ENCODE measurements around the gene ZFPL1. TPM values are rescaled to one million over a fixed set of nuclear protein-coding genes. Genes with fewer than 3 reads are reported as not detected.

The ZFPL1 gene
- total RNA-seq, 1 donor from 2014 or later: 14.7 TPM

GRCh38 chr11:65095974-65096806 is 12.2 kb downstream of the ZFPL1 start, which contains the start of gene VPS51:
VPS51 (plus strand) TSS chr11:65096214; CDS start chr11:65096251, 37 bp downstream.
- DNase-seq: peak; percentile 75

DNA sequence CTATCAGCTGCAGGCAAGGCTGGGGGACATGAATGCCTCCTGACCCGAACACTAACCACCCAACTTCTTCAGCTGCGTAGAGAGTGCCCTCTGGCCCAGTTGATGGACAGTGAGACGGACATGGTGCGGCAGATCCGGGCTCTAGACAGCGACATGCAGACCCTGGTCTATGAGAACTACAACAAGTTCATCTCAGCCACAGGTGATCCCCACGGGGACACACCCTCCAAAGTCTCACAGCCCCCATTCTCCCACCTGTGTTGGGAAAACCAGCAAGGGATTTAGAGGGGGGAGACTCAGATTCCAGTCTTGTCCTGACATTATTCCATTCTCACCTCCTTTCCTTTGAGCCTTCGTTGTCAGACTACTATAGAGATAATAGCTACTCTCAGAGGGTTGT is 12.9 kb downstream of the ZFPL1 start:
- DNase-seq: no peak

- DNase-seq: no peak
These were observed 16.8 kb downstream of the ZFPL1 start for GRCh38 chr11:65100674-65101350.

- no peak for DNase-seq
These were observed 18.4 kb downstream of the ZFPL1 start for GRCh38 chr11:65102142-65103095.

- DNase-seq: no peak
These were observed 19.5 kb downstream of the ZFPL1 start for GRCh38 chr11:65103476-65103875.

- DNase-seq: no peak
These were observed 20.6 kb downstream of the ZFPL1 start for GRCh38 chr11:65104628-65105027.

DNA sequence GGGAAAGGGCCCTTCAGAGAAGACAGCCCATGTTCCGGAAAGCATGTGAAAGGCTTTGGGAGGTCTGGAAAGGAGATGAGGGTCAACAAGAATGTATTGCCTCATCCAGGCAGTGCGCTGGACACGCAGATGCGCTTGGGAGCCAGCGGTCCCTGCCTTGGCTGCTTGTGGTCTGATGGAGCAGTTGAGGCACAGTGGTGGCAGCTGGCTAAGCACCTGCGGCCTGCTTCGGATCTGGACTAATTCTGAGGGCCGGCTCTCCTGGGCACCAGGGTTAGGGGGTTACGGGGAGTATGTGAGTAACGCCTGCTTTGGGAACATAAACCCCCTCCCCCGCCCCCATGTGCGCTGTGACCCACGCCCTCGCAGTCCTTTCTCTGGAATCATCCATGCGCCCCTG is 23.1 kb downstream of the ZFPL1 start:
- DNase-seq: no peak

DNA sequence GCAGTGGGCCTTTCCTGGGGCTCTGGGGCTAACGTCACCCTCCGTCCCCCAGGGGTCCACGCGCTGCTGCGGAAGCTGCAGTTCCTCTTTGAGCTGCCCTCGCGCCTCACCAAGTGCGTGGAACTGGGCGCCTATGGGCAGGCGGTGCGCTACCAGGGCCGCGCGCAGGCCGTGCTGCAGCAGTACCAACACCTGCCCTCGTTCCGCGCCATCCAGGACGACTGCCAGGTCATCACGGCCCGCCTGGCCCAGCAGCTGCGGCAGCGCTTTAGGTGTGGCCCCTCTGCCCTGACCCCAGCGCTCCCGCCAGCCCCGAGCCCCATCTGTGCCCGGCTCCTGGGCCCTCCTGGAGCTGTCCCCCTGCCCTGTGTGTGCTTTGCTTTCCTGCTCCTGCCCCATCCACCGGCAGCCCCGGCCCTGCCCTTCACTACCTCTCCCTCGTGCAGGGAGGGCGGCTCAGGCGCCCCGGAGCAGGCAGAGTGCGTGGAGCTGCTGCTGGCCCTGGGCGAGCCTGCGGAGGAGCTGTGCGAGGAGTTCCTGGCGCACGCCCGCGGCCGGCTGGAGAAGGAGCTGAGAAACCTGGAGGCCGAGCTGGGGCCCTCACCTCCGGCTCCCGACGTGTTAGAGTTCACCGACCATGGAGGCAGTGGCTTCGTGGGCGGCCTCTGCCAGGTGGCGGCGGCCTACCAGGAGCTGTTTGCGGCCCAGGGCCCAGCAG is 23.9 kb downstream of the ZFPL1 start:
- DNase-seq: no peak

DNA sequence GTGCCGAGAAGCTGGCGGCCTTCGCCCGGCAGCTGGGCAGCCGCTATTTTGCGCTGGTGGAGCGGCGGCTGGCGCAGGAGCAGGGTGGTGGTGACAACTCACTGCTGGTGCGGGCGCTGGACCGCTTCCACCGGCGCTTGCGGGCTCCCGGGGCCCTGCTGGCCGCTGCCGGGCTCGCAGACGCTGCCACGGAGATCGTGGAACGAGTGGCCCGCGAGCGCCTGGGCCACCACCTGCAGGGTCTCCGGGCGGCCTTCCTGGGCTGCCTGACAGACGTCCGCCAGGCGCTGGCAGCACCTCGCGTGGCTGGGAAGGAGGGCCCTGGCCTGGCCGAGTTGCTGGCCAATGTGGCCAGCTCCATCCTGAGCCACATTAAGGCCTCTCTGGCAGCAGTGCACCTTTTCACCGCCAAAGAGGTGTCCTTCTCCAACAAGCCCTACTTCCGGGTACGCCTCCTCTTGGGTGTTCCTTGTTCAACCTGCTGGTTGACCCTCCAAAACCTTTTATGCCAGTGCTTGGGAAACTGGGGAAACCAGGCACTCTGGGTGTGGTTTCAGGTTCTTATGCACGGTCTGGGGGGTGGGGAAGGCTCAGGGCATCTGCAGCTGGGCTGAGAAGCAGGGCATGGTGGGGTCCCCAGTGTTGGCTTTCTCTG is 24.6 kb downstream of the ZFPL1 start:
- no peak for DNase-seq

GRCh38 chr11:65109231-65110198 is 25.5 kb downstream of the ZFPL1 start:
- DNase-seq: no peak

DNA sequence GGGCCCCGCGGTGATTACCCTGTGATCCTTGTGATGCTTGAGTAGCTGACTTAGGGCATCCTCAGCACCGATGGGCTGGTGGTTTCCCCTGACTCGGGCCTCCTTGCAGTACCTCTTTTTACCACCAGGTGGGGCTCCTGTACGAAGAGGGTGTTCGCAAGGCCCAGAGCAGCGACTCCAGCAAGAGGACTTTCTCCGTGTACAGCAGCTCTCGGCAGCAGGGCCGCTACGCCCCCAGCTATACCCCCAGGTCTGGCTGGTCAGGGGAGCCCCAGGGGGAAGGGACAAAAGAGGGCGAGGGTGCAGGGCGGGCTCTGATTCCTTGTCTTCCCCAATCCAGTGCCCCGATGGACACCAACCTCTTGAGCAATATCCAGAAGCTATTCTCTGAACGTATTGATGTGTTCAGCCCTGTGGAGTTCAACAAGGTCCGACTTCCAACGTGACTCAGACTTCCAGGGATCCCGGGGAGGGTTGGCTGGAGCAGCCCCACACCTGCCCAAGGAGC is 26.4 kb downstream of the ZFPL1 start:
- peak; percentile 81 for DNase-seq

- no peak for DNase-seq
These were observed 27.2 kb downstream of the ZFPL1 start for GRCh38 chr11:65111159-65111743.

DNA sequence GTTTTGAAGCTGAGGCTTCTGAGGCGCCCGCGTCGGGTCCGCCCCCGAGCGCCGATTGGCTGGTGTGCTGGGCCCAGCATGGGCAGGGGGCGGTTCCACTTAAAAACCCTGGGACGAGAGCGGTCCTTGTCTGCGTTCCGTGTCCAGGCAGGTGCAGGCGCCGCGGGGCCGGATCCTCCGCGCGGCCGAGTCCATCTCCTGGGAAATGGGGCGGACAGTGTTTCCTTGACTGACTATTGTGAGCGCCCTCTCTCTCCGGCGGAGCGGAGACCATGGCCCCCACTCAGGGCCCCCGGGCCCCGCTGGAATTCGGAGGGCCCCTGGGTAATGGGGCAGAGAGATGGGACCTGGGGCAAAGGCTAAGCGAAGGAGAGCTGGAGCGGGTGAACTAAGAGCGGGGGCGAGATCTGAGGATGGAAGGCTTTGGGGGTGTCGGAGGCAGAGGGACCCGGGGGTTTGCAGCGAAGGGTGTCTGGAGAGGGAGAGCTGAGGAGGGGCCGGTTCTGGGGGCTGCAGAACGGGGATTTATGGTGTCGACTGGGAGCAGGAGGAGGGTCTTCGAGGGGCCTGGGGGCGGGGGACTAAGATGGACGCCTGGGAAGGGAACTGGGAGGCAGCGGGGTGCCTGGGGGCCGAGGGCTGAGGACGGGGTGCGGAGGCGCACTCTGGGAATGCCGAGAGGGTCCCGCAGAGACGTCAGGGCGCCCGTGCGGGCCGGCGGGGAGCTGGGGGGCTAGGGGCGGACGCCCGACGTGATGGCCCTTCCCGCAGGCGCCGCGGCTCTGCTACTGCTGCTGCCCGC is 27.9 kb downstream of the ZFPL1 start, which contains the start of gene TM7SF2:
Gene TM7SF2 (plus strand): TSS at position 129 of the 802 bp plus-strand sequence. CDS start 144 bp downstream, at position 273.
- DNase-seq: peak; percentile 96

DNA sequence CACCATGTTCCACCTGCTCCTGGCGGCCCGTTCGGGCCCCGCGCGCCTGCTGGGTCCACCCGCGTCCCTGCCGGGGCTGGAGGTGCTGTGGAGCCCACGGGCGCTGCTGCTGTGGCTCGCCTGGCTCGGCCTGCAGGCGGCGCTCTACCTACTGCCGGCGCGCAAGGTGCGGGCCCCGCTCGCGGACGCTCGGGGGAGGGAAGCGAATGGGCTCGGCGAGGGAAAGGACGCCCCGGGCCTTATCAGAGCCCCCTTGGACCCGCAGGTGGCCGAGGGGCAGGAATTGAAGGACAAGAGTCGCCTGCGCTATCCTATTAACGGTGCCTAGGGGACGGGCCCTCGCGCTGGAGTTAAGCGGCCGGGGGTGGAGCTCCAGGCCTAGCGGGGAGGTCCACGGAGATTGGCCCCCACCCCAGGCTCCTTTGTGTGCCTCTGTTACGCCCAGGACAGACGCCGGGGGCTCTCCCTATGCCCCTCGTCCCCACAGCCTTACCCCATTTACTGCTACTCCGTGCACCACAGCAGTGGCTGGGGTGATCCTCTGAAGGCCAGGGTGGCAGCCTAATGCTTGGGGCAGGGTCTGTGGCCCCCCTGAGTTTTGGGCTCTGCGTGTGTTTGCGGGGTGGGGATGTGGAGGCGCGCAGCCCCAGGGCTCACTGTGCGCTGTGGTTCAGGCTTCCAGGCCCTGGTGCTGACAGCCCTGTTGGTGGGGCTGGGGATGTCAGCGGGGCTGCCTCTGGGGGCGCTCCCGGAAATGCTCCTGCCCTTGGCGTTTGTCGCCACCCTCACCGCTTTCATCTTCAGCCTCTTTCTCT is 28.7 kb downstream of the ZFPL1 start:
- DNase-seq: peak; percentile 34

GRCh38 chr11:65113361-65113756 is 29.3 kb downstream of the ZFPL1 start:
- DNase-seq: no peak

- no peak for DNase-seq
These were observed 29.8 kb downstream of the ZFPL1 start for GRCh38 chr11:65113839-65114238.

DNA sequence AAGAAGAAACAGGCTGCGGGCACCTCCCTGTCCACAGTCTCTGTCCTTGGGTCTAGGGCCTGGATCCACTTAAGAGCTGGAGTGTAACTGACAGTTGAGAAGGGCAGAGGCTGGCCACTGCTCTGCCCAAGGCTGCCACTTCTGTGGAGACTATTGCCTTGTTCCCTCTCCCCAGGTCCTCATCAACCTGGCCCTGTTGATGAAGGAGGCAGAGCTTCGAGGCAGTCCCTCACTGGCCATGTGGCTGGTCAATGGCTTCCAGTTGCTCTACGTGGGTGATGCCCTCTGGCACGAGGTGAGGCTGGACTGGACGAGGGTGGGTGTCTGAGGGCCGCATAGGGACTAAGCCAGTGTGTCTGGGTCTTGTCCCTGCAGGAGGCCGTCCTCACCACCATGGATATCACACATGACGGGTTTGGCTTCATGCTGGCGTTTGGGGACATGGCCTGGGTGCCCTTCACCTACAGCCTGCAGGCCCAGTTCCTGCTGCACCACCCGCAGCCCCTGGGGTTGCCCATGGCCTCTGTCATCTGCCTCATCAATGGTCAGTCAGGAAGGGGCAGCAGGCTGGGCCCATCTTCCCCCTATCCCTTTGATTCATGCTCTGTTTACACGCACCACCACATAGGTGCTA is 30.6 kb downstream of the ZFPL1 start:
- no peak for DNase-seq

All from occipital lobe (tissue), 2 donors.